Measurements from ENCODE around the gene CNTNAP5. TPM values are rescaled to one million over a fixed set of nuclear protein-coding genes. Genes with fewer than 3 reads are reported as not detected.
A peak's percentile ranks its signal among the peaks of the same experiment; 100 is the strongest.

CNTNAP5 gene
- polyA plus RNA-seq, 4 donors: 0.03 to 0.12 TPM; not detected in 2

- FAIRE-seq (no peak), DNase-seq (no peak)
- no peaks in the 10 kb centered on the region for H3K27me3 ChIP-seq (ENCODE audit: control insufficient read depth in 3 of 3, insufficient read depth in 3 of 3, low read length in 3 of 3)
- H3K9me3 ChIP-seq (ENCODE audit: control insufficient read depth in 2 of 2, insufficient read depth in 1 of 2, low read depth in 1 of 2, low read length in 1 of 2): no peaks in the 10 kb centered on the region
- H3K36me3 ChIP-seq (ENCODE audit: control insufficient read depth in 3 of 3, insufficient read depth in 2 of 3, low read depth in 1 of 3, low read length in 3 of 3): no peaks in the 10 kb centered on the region
- no peak overlapping the region for H3K27ac ChIP-seq (ENCODE audit: low read depth in 1 of 3, low read length in 2 of 3)
- H3K4me3 ChIP-seq (ENCODE audit: low read depth in 1 of 3, low read length in 3 of 3): no peak overlapping the region
- 61 to 67% (median 65%) methylated on average over 2 of the region's 2 CpGs for WGBS, 3 donors
- no peaks in the 10 kb centered on the region for H3K4me1 ChIP-seq (ENCODE audit: control insufficient read depth in 3 of 3, insufficient read depth in 2 of 3, low read depth in 1 of 3, low read length in 2 of 3)
Measured at GRCh38 chr2:124318913-124319312, 293.8 kb downstream of the CNTNAP5 start.

- Histone ChIP-seq H3K9me3 (ENCODE audit: control insufficient read depth in 2 of 2, insufficient read depth in 1 of 2, low read depth in 1 of 2, low read length in 1 of 2) (no peaks in the 10 kb centered on the region), H3K27ac (ENCODE audit: low read depth in 1 of 3, low read length in 2 of 3) (no peak overlapping the region), H3K27me3 (ENCODE audit: control insufficient read depth in 3 of 3, insufficient read depth in 3 of 3, low read length in 3 of 3) (no peaks in the 10 kb centered on the region), H3K4me1 (ENCODE audit: control insufficient read depth in 3 of 3, insufficient read depth in 2 of 3, low read depth in 1 of 3, low read length in 2 of 3) (no peaks in the 10 kb centered on the region), H3K4me3 (ENCODE audit: low read depth in 1 of 3, low read length in 3 of 3) (no peak overlapping the region), H3K36me3 (ENCODE audit: control insufficient read depth in 3 of 3, insufficient read depth in 2 of 3, low read depth in 1 of 3, low read length in 3 of 3) (no peaks in the 10 kb centered on the region)
- FAIRE-seq (no peak), DNase-seq (no peak)
- WGBS, 3 donors: 33 to 70% (median 38%) methylated on average over 3 of the region's 3 CpGs
Measured at GRCh38 chr2:124319577-124319976, 294.5 kb downstream of the CNTNAP5 start.

- Histone ChIP-seq H3K27ac (ENCODE audit: low read depth in 1 of 3, low read length in 2 of 3) (no peak overlapping the region), H3K36me3 (ENCODE audit: control insufficient read depth in 3 of 3, insufficient read depth in 2 of 3, low read depth in 1 of 3, low read length in 3 of 3) (no peaks in the 10 kb centered on the region), H3K4me3 (ENCODE audit: low read depth in 1 of 3, low read length in 3 of 3) (no peak overlapping the region), H3K27me3 (ENCODE audit: control insufficient read depth in 3 of 3, insufficient read depth in 3 of 3, low read length in 3 of 3) (no peaks in the 10 kb centered on the region), H3K4me1 (ENCODE audit: control insufficient read depth in 3 of 3, insufficient read depth in 2 of 3, low read depth in 1 of 3, low read length in 2 of 3) (no peaks in the 10 kb centered on the region), H3K9me3 (ENCODE audit: control insufficient read depth in 2 of 2, insufficient read depth in 1 of 2, low read depth in 1 of 2, low read length in 1 of 2) (no peaks in the 10 kb centered on the region)
- no peak for FAIRE-seq
- WGBS, 3 donors: 60 to 82% (median 70%) methylated on average over 5 of the region's 5 CpGs
- peak in 1 of 2 donors; percentile 22 for DNase-seq
Measured at GRCh38 chr2:124320051-124320688, 295.1 kb downstream of the CNTNAP5 start.

- 42 to 74% (median 58%) methylated on average over 2 of the region's 2 CpGs for WGBS, 3 donors
- Histone ChIP-seq H3K4me1 (ENCODE audit: control insufficient read depth in 3 of 3, insufficient read depth in 2 of 3, low read depth in 1 of 3, low read length in 2 of 3) (no peaks in the 10 kb centered on the region), H3K4me3 (ENCODE audit: low read depth in 1 of 3, low read length in 3 of 3) (no peak overlapping the region), H3K27me3 (ENCODE audit: control insufficient read depth in 3 of 3, insufficient read depth in 3 of 3, low read length in 3 of 3) (no peaks in the 10 kb centered on the region), H3K9me3 (ENCODE audit: control insufficient read depth in 2 of 2, insufficient read depth in 1 of 2, low read depth in 1 of 2, low read length in 1 of 2) (no peaks in the 10 kb centered on the region), H3K36me3 (ENCODE audit: control insufficient read depth in 3 of 3, insufficient read depth in 2 of 3, low read depth in 1 of 3, low read length in 3 of 3) (no peaks in the 10 kb centered on the region), H3K27ac (ENCODE audit: low read depth in 1 of 3, low read length in 2 of 3) (no peak overlapping the region)
- FAIRE-seq: no peak
- peak in 1 of 2 donors; percentile 14 for DNase-seq
Measured at GRCh38 chr2:124323321-124323720, 298.2 kb downstream of the CNTNAP5 start.

- H3K36me3 ChIP-seq (ENCODE audit: control insufficient read depth in 3 of 3, insufficient read depth in 2 of 3, low read depth in 1 of 3, low read length in 3 of 3): no peaks in the 10 kb centered on the region
- no peaks in the 10 kb centered on the region for H3K27me3 ChIP-seq (ENCODE audit: control insufficient read depth in 3 of 3, insufficient read depth in 3 of 3, low read length in 3 of 3)
- DNase-seq: no peak
- no peak for FAIRE-seq
- no peak overlapping the region for H3K27ac ChIP-seq (ENCODE audit: low read depth in 1 of 3, low read length in 2 of 3)
- H3K9me3 ChIP-seq (ENCODE audit: control insufficient read depth in 2 of 2, insufficient read depth in 1 of 2, low read depth in 1 of 2, low read length in 1 of 2): no peaks in the 10 kb centered on the region
- H3K4me1 ChIP-seq (ENCODE audit: control insufficient read depth in 3 of 3, insufficient read depth in 2 of 3, low read depth in 1 of 3, low read length in 2 of 3): peaks cover 0 to 4% (median 0%) of the 10 kb centered on the region in 3 donors
- H3K4me3 ChIP-seq (ENCODE audit: low read depth in 1 of 3, low read length in 3 of 3): no peak overlapping the region
- 48 to 66% (median 58%) methylated on average over 3 of the region's 3 CpGs for WGBS, 3 donors
Measured at GRCh38 chr2:124325667-124326440, 300.8 kb downstream of the CNTNAP5 start.

- H3K27me3 ChIP-seq (ENCODE audit: control insufficient read depth in 3 of 3, insufficient read depth in 3 of 3, low read length in 3 of 3): no peaks in the 10 kb centered on the region
- DNase-seq: no peak
- no peaks in the 10 kb centered on the region for H3K9me3 ChIP-seq (ENCODE audit: control insufficient read depth in 2 of 2, insufficient read depth in 1 of 2, low read depth in 1 of 2, low read length in 1 of 2)
- peaks cover 0 to 4% (median 0%) of the 10 kb centered on the region in 3 donors for H3K4me1 ChIP-seq (ENCODE audit: control insufficient read depth in 3 of 3, insufficient read depth in 2 of 3, low read depth in 1 of 3, low read length in 2 of 3)
- H3K4me3 ChIP-seq (ENCODE audit: low read depth in 1 of 3, low read length in 3 of 3): no peak overlapping the region
- H3K36me3 ChIP-seq (ENCODE audit: control insufficient read depth in 3 of 3, insufficient read depth in 2 of 3, low read depth in 1 of 3, low read length in 3 of 3): no peaks in the 10 kb centered on the region
- H3K27ac ChIP-seq (ENCODE audit: low read depth in 1 of 3, low read length in 2 of 3): no peak overlapping the region
- no peak for FAIRE-seq
Measured at GRCh38 chr2:124327303-124327702, 302.2 kb downstream of the CNTNAP5 start.

GRCh38 chr2:124328397-124328796, 303.3 kb downstream of the CNTNAP5 start:
- Histone ChIP-seq H3K9me3 (ENCODE audit: control insufficient read depth in 2 of 2, insufficient read depth in 1 of 2, low read depth in 1 of 2, low read length in 1 of 2) (no peaks in the 10 kb centered on the region), H3K4me1 (ENCODE audit: control insufficient read depth in 3 of 3, insufficient read depth in 2 of 3, low read depth in 1 of 3, low read length in 2 of 3) (peaks cover 0 to 4% (median 0%) of the 10 kb centered on the region in 3 donors), H3K4me3 (ENCODE audit: low read depth in 1 of 3, low read length in 3 of 3) (no peak overlapping the region), H3K36me3 (ENCODE audit: control insufficient read depth in 3 of 3, insufficient read depth in 2 of 3, low read depth in 1 of 3, low read length in 3 of 3) (no peaks in the 10 kb centered on the region), H3K27ac (ENCODE audit: low read depth in 1 of 3, low read length in 2 of 3) (no peak overlapping the region), H3K27me3 (ENCODE audit: control insufficient read depth in 3 of 3, insufficient read depth in 3 of 3, low read length in 3 of 3) (no peaks in the 10 kb centered on the region)
- no peak for DNase-seq
- WGBS, 3 donors: 56 to 76% (median 61%) methylated on average over 3 of the region's 3 CpGs
- no peak for FAIRE-seq

- H3K9me3 ChIP-seq (ENCODE audit: control insufficient read depth in 2 of 2, insufficient read depth in 1 of 2, low read depth in 1 of 2, low read length in 1 of 2): no peaks in the 10 kb centered on the region
- DNase-seq (no peak), FAIRE-seq (no peak)
- H3K27me3 ChIP-seq (ENCODE audit: control insufficient read depth in 3 of 3, insufficient read depth in 3 of 3, low read length in 3 of 3): no peaks in the 10 kb centered on the region
- no peak overlapping the region for H3K4me3 ChIP-seq (ENCODE audit: low read depth in 1 of 3, low read length in 3 of 3)
- H3K36me3 ChIP-seq (ENCODE audit: control insufficient read depth in 3 of 3, insufficient read depth in 2 of 3, low read depth in 1 of 3, low read length in 3 of 3): no peaks in the 10 kb centered on the region
- WGBS, 3 donors: 46 to 63% (median 55%) methylated on average over 4 of the region's 4 CpGs
- H3K4me1 ChIP-seq (ENCODE audit: control insufficient read depth in 3 of 3, insufficient read depth in 2 of 3, low read depth in 1 of 3, low read length in 2 of 3): peaks cover 0 to 4% (median 0%) of the 10 kb centered on the region in 3 donors
- no peak overlapping the region for H3K27ac ChIP-seq (ENCODE audit: low read depth in 1 of 3, low read length in 2 of 3)
Measured at GRCh38 chr2:124333784-124334183, 308.7 kb downstream of the CNTNAP5 start.
